ENCODE results near the gene TRIM26.
A peak's percentile ranks its signal among the peaks of the same experiment; 100 is the strongest.
"Not testable (repeated sequence)": the region's sequence is repeated elsewhere in the genome, so short reads cannot be mapped to it uniquely, and the experiment has no call there.

TRIM26 gene

DNA sequence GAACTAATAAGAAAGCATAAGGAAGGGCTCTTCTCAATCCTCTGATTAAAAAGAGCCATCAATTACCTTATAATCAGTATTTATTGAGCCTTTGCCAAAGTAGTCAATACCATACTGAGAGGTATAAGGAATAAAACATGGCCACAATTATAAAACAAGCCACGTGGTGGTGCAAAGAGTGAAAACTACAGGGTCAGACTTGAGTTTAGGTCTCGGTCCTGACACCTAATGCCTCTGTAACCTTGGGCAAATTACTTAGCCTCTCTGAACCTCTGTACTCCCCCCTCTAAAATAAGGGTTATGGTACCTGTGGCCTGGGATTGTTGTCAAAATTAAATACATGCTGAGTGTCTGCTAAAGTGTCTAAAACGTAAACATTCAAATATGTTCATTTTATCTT, 64.0 kb downstream of the TRIM26 start:
- Histone ChIP-seq H3K27me3 (ENCODE audit: low read depth, low read length) (no peaks in the 10 kb centered on the region), H3K27ac (ENCODE audit: low read length) (no peak overlapping the region), H3K36me3 (ENCODE audit: control insufficient read depth in 1 of 2, insufficient read depth in 2 of 2, low read length in 2 of 2) (no peaks in the 10 kb centered on the region), H3K4me3 (ENCODE audit: low read depth in 1 of 2, low read length in 2 of 2) (no peak overlapping the region), H3K9me3 (ENCODE audit: control insufficient read depth in 1 of 2, low read length in 2 of 2) (no peaks in the 10 kb centered on the region), H3K4me1 (ENCODE audit: control insufficient read depth in 1 of 2, insufficient read depth in 2 of 2, low read length in 2 of 2) (no peaks in the 10 kb centered on the region)

DNA sequence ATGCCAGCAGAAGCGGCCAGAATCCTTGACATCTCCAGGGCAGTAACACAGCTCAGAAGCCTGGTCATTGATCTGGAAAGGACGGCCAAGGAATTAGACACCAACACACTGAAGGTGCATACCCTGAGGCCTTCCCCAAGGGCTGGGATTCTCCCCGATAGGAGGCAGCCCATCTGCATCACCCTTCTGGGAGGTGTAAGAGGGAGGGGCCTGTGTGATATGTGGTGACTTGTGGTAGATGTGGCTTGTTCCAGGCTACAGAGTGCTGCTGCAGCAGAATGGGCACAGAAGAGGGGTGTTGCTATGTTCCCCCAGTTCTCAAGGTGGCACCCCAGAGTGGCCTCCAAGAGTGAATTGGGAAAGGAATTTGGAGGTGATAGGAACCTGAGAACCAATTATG, 66.1 kb downstream of the TRIM26 start:
- Histone ChIP-seq H3K9me3 (ENCODE audit: control insufficient read depth in 1 of 2, low read length in 2 of 2) (no peaks in the 10 kb centered on the region), H3K4me3 (ENCODE audit: low read depth in 1 of 2, low read length in 2 of 2) (no peak overlapping the region), H3K4me1 (ENCODE audit: control insufficient read depth in 1 of 2, insufficient read depth in 2 of 2, low read length in 2 of 2) (no peaks in the 10 kb centered on the region), H3K27ac (ENCODE audit: low read length) (no peak overlapping the region), H3K27me3 (ENCODE audit: low read depth, low read length) (no peaks in the 10 kb centered on the region), H3K36me3 (ENCODE audit: control insufficient read depth in 1 of 2, insufficient read depth in 2 of 2, low read length in 2 of 2) (no peaks in the 10 kb centered on the region)

DNA sequence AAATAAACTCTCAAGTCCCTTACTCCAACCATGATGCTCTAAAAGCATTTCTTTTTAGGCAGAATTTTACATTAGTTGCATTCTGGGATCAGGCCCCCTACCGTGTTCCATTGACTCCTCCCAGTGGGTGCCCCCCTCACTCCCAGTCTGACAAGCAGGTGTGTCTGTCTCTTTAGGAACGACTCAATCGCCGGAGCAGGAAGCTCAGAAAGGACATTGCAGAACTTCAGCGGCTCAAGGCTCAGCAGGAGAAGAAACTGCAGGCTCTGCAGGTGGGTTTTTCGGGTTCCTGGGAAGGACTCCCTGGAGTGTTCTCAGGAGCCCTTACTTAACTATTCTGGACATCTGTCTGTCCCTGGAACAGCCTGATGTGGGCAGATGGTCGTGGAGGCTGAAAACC, 67.4 kb downstream of the TRIM26 start:
- no peak overlapping the region for H3K27ac ChIP-seq (ENCODE audit: low read length)
- H3K36me3 ChIP-seq (ENCODE audit: control insufficient read depth in 1 of 2, insufficient read depth in 2 of 2, low read length in 2 of 2), result no peaks in the 10 kb centered on the region
- H3K9me3 ChIP-seq (ENCODE audit: control insufficient read depth in 1 of 2, low read length in 2 of 2), result no peaks in the 10 kb centered on the region
- no peak overlapping the region for H3K4me3 ChIP-seq (ENCODE audit: low read depth in 1 of 2, low read length in 2 of 2)
- no peaks in the 10 kb centered on the region for H3K4me1 ChIP-seq (ENCODE audit: control insufficient read depth in 1 of 2, insufficient read depth in 2 of 2, low read length in 2 of 2)
- no peaks in the 10 kb centered on the region for H3K27me3 ChIP-seq (ENCODE audit: low read depth, low read length)

DNA sequence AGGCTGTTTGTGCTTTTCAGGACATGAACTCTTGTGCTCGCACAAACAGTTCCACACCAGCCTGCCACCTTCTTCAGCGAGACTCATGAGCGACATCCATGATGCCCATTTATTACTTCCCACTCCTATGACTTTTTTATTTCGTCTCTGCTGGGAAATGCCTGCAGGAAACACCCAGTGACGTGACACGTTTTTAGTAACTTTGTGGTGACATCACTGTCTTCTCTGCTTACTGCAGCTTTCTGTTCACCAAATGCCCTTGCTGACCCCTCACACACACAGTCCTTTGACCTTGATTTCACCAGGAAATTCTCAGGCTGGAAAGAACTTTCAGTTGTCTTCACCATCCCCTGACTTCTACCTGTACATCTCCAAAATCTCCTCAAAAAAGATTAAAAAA, 68.4 kb downstream of the TRIM26 start:
- H3K27me3 ChIP-seq (ENCODE audit: low read depth, low read length), result no peaks in the 10 kb centered on the region
- no peak overlapping the region for H3K27ac ChIP-seq (ENCODE audit: low read length)
- H3K9me3 ChIP-seq (ENCODE audit: control insufficient read depth in 1 of 2, low read length in 2 of 2), result no peaks in the 10 kb centered on the region
- H3K36me3 ChIP-seq (ENCODE audit: control insufficient read depth in 1 of 2, insufficient read depth in 2 of 2, low read length in 2 of 2), result no peaks in the 10 kb centered on the region
- H3K4me3 ChIP-seq (ENCODE audit: low read depth in 1 of 2, low read length in 2 of 2), result no peak overlapping the region
- H3K4me1 ChIP-seq (ENCODE audit: control insufficient read depth in 1 of 2, insufficient read depth in 2 of 2, low read length in 2 of 2), result no peaks in the 10 kb centered on the region

GRCh38 chr6:30143780-30144179, 69.4 kb downstream of the TRIM26 start:
- H3K4me1 ChIP-seq (ENCODE audit: control insufficient read depth in 1 of 2, insufficient read depth in 2 of 2, low read length in 2 of 2), result no peaks in the 10 kb centered on the region
- no peaks in the 10 kb centered on the region for H3K36me3 ChIP-seq (ENCODE audit: control insufficient read depth in 1 of 2, insufficient read depth in 2 of 2, low read length in 2 of 2)
- no peak overlapping the region for H3K4me3 ChIP-seq (ENCODE audit: low read depth in 1 of 2, low read length in 2 of 2)
- no peaks in the 10 kb centered on the region for H3K9me3 ChIP-seq (ENCODE audit: control insufficient read depth in 1 of 2, low read length in 2 of 2)
- no peak overlapping the region for H3K27ac ChIP-seq (ENCODE audit: low read length)
- no peaks in the 10 kb centered on the region for H3K27me3 ChIP-seq (ENCODE audit: low read depth, low read length)

DNA sequence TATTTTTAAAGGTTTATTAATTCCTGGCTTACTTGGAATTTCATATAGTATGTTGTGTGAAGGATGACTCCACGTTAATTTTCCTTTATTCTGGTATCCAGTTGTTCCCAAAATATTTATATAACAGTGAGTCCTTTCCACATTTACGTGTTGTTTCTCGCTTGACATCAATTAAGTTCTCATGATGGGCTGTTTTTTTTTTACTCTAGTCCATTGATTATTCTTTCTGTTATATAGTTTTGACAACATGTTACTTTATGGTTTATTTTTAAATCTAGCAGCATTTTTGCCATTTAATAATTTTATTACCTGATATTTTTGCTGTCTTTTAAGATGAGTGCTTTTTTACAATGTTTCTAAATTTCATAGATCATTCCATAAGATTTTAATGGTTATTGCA, 70.5 kb downstream of the TRIM26 start:
- H3K36me3 ChIP-seq (ENCODE audit: control insufficient read depth in 1 of 2, insufficient read depth in 2 of 2, low read length in 2 of 2), result no peaks in the 10 kb centered on the region
- H3K27me3 ChIP-seq (ENCODE audit: low read depth, low read length), result no peaks in the 10 kb centered on the region
- no peaks in the 10 kb centered on the region for H3K4me1 ChIP-seq (ENCODE audit: control insufficient read depth in 1 of 2, insufficient read depth in 2 of 2, low read length in 2 of 2)
- no peaks in the 10 kb centered on the region for H3K9me3 ChIP-seq (ENCODE audit: control insufficient read depth in 1 of 2, low read length in 2 of 2)
- H3K27ac ChIP-seq (ENCODE audit: low read length), result no peak overlapping the region
- H3K4me3 ChIP-seq (ENCODE audit: low read depth in 1 of 2, low read length in 2 of 2), result no peak overlapping the region

GRCh38 chr6:30140240-30140639, 73.0 kb downstream of the TRIM26 start:
- not testable (repeated sequence) for H3K4me1 ChIP-seq (ENCODE audit: control insufficient read depth in 1 of 2, insufficient read depth in 2 of 2, low read length in 2 of 2); H3K9me3 ChIP-seq (ENCODE audit: control insufficient read depth in 1 of 2, low read length in 2 of 2); H3K27ac ChIP-seq (ENCODE audit: low read length); H3K4me3 ChIP-seq (ENCODE audit: low read depth in 1 of 2, low read length in 2 of 2); H3K36me3 ChIP-seq (ENCODE audit: control insufficient read depth in 1 of 2, insufficient read depth in 2 of 2, low read length in 2 of 2); H3K27me3 ChIP-seq (ENCODE audit: low read depth, low read length)

- H3K4me3 ChIP-seq (ENCODE audit: low read depth in 1 of 2, low read length in 2 of 2), result no peak overlapping the region
- H3K27me3 ChIP-seq (ENCODE audit: low read depth, low read length), result peaks cover 11% of the 10 kb centered on the region
- no peaks in the 10 kb centered on the region for H3K4me1 ChIP-seq (ENCODE audit: control insufficient read depth in 1 of 2, insufficient read depth in 2 of 2, low read length in 2 of 2)
- peak overlapping the region; percentile 48 for H3K27ac ChIP-seq (ENCODE audit: low read length)
- no peaks in the 10 kb centered on the region for H3K9me3 ChIP-seq (ENCODE audit: control insufficient read depth in 1 of 2, low read length in 2 of 2)
- no peaks in the 10 kb centered on the region for H3K36me3 ChIP-seq (ENCODE audit: control insufficient read depth in 1 of 2, insufficient read depth in 2 of 2, low read length in 2 of 2)
Observed at GRCh38 chr6:30136570-30137286, 76.5 kb downstream of the TRIM26 start.

- H3K9me3 ChIP-seq (ENCODE audit: control insufficient read depth in 1 of 2, low read length in 2 of 2), result no peaks in the 10 kb centered on the region
- H3K27ac ChIP-seq (ENCODE audit: low read length), result peak within 1 kb of the TSS; percentile 48
- no peak within 1 kb of the TSS for H3K4me3 ChIP-seq (ENCODE audit: low read depth in 1 of 2, low read length in 2 of 2)
- H3K27me3 ChIP-seq (ENCODE audit: low read depth, low read length), result peaks cover 12% of the 10 kb centered on the region
- H3K4me1 ChIP-seq (ENCODE audit: control insufficient read depth in 1 of 2, insufficient read depth in 2 of 2, low read length in 2 of 2), result no peaks in the 10 kb centered on the region
- H3K36me3 ChIP-seq (ENCODE audit: control insufficient read depth in 1 of 2, insufficient read depth in 2 of 2, low read length in 2 of 2), result no peaks in the 10 kb centered on the region
Observed at GRCh38 chr6:30135757-30136156, 77.4 kb downstream of the TRIM26 start, which contains the start of gene TRIM40. TSS of gene TRIM40 (plus strand) at chr6:30136140. CDS start at chr6:30137037, 897 bp downstream.

DNA sequence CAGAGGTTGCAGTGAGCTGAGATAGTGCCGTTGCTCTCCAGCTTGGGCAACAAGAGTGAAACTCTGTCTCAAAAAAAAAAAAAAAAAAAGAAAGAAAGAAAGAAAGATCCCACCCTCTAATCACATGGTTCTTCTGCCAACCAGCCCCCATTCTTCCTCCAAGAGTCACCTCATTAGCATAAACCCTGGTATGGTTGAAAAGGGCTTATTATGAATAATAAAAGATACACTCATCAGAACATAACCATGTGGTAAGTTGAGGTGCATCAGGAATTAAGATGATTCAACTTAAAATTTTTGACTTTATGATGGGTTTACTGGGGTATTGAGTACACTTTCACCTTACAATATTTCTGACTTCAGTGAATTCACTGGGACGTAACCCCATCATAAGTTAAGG, 78.1 kb downstream of the TRIM26 start:
- no peaks in the 10 kb centered on the region for H3K36me3 ChIP-seq (ENCODE audit: control insufficient read depth in 1 of 2, insufficient read depth in 2 of 2, low read length in 2 of 2)
- no peak overlapping the region for H3K4me3 ChIP-seq (ENCODE audit: low read depth in 1 of 2, low read length in 2 of 2)
- H3K9me3 ChIP-seq (ENCODE audit: control insufficient read depth in 1 of 2, low read length in 2 of 2), result no peaks in the 10 kb centered on the region
- H3K4me1 ChIP-seq (ENCODE audit: control insufficient read depth in 1 of 2, insufficient read depth in 2 of 2, low read length in 2 of 2), result peaks cover 0 to 4% of the 10 kb centered on the region in 2 donors
- peaks cover 13% of the 10 kb centered on the region for H3K27me3 ChIP-seq (ENCODE audit: low read depth, low read length)
- H3K27ac ChIP-seq (ENCODE audit: low read length), result no peak overlapping the region

Data from muscle layer of duodenum (tissue), 2 donors.